Suprapubic skin (tissue), 4 donors: ENCODE results near the gene RHOT2.

Experiments
- EP300 ChIP-seq: sonication (generic); formaldehyde crosslinking; IDR thresholded peaks from one replicate; pipeline ENCODE4 v1.6.1; 2017; ENCODE audit warnings: antibody characterized with exemption
- POLR2AphosphoS5 ChIP-seq, 3 donors: sonication (generic); formaldehyde crosslinking; IDR thresholded peaks; one replicate each; pipeline ENCODE4 v1.6.1; 2017; ENCODE audit warnings: antibody characterized with exemption in 3 of 3

- no peak for TF ChIP-seq EP300
- no peak for TF ChIP-seq POLR2AphosphoS5 (IDR thresholded peaks at IDR 0.05)
Observed at GRCh38 chr16:718922-719321, 51.0 kb downstream of the RHOT2 start.
